ENCODE measurements around the gene CABCOCO1.

DNA sequence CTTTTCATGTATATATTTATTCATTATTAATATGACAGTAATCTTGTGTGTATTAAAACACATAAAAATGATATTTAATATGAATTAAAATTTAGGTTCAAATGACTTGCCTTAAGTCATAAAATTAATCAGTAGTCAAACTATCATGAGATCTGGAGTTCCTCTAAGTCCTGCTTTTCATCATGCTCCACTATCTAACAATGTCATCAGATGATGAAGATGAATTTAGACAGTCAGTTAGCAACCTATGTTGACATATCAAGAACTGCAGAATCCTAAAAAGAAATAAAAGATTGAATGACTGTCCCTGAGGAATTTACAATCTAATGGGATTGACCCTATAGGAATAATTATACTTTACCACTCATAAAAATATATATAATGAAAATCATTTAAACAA, 7.1 kb downstream of the CABCOCO1 start:
- TF ChIP-seq, protein P1, sequence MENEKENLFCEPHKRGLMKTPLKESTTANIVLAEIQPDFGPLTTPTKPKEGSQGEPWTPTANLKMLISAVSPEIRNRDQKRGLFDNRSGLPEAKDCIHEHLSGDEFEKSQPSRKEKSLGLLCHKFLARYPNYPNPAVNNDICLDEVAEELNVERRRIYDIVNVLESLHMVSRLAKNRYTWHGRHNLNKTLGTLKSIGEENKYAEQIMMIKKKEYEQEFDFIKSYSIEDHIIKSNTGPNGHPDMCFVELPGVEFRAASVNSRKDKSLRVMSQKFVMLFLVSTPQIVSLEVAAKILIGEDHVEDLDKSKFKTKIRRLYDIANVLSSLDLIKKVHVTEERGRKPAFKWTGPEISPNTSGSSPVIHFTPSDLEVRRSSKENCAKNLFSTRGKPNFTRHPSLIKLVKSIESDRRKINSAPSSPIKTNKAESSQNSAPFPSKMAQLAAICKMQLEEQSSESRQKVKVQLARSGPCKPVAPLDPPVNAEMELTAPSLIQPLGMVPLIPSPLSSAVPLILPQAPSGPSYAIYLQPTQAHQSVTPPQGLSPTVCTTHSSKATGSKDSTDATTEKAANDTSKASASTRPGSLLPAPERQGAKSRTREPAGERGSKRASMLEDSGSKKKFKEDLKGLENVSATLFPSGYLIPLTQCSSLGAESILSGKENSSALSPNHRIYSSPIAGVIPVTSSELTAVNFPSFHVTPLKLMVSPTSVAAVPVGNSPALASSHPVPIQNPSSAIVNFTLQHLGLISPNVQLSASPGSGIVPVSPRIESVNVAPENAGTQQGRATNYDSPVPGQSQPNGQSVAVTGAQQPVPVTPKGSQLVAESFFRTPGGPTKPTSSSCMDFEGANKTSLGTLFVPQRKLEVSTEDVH (IDR thresholded peaks at IDR 0.05; ENCODE audit: low read depth, partially characterized antibody) = no peak
- TF ChIP-seq HCFC1 (IDR thresholded peaks at IDR 0.05; ENCODE audit: low read length) = no peak
- TF ChIP-seq SIX5 (IDR thresholded peaks at IDR 0.05; ENCODE audit: low read depth, low read length, severe bottlenecking) = no peak
- TF ChIP-seq SMAD1 (IDR thresholded peaks at IDR 0.05; ENCODE audit: low read depth, partially characterized antibody) = no peak
- TF ChIP-seq, protein P2, sequence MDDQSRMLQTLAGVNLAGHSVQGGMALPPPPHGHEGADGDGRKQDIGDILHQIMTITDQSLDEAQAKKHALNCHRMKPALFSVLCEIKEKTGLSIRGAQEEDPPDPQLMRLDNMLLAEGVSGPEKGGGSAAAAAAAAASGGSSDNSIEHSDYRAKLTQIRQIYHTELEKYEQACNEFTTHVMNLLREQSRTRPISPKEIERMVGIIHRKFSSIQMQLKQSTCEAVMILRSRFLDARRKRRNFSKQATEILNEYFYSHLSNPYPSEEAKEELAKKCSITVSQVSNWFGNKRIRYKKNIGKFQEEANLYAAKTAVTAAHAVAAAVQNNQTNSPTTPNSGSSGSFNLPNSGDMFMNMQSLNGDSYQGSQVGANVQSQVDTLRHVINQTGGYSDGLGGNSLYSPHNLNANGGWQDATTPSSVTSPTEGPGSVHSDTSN (IDR thresholded peaks at IDR 0.05; ENCODE audit: insufficient replicate concordance, low read depth, low read length) = no peak
- TF ChIP-seq ESRRA (IDR thresholded peaks at IDR 0.05; ENCODE audit: low read length) = no peak
- TF ChIP-seq, protein P3, sequence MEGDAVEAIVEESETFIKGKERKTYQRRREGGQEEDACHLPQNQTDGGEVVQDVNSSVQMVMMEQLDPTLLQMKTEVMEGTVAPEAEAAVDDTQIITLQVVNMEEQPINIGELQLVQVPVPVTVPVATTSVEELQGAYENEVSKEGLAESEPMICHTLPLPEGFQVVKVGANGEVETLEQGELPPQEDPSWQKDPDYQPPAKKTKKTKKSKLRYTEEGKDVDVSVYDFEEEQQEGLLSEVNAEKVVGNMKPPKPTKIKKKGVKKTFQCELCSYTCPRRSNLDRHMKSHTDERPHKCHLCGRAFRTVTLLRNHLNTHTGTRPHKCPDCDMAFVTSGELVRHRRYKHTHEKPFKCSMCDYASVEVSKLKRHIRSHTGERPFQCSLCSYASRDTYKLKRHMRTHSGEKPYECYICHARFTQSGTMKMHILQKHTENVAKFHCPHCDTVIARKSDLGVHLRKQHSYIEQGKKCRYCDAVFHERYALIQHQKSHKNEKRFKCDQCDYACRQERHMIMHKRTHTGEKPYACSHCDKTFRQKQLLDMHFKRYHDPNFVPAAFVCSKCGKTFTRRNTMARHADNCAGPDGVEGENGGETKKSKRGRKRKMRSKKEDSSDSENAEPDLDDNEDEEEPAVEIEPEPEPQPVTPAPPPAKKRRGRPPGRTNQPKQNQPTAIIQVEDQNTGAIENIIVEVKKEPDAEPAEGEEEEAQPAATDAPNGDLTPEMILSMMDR (IDR thresholded peaks at IDR 0.05 in 2 of 3, conservative IDR thresholded peaks at IDR 0.05 in 1 of 3; ENCODE audit: control insufficient read depth in 2 of 3, extremely low read depth in 1 of 3, insufficient read depth in 1 of 3, low read depth in 3 of 3, low read length in 3 of 3) = no peak
- TF ChIP-seq EZH2 (IDR thresholded peaks at IDR 0.05; ENCODE audit: borderline replicate concordance, control insufficient read depth, low read depth, low read length) = no peak
